Skeletal muscle tissue (tissue), 4 donors: ENCODE data around the gene DNAJC15. TPM values are rescaled to one million over a fixed set of nuclear protein-coding genes. Genes with fewer than 3 reads are reported as not detected.

ENCODE experiments used
- H3K27ac ChIP-seq: one replicate; pipeline ENCODE4 v1.7.0; 2013; ENCODE audit warnings: mild to moderate bottlenecking, low read depth, low read length, inconsistent platforms
- H3K27me3 ChIP-seq, 3 donors: one replicate each; pipeline ENCODE4 v1.7.0; 2013; ENCODE audit warnings: low read length in 3 of 3; ENCODE audit not compliant: control insufficient read depth in 3 of 3, insufficient read depth in 3 of 3
- H3K36me3 ChIP-seq, 3 donors: one replicate each; pipeline ENCODE4 v1.7.0; 2013; ENCODE audit warnings: low read length in 3 of 3; ENCODE audit not compliant: control insufficient read depth in 3 of 3, insufficient read depth in 3 of 3
- H3K4me1 ChIP-seq, 3 donors: one replicate each; pipeline ENCODE4 v1.7.0; 2013; ENCODE audit warnings: low read length in 3 of 3, mild to moderate bottlenecking in 3 of 3; ENCODE audit not compliant: control insufficient read depth in 3 of 3, insufficient read depth in 3 of 3
- H3K4me3 ChIP-seq, 3 donors: one replicate each; pipeline ENCODE4 v1.7.0; 2013; ENCODE audit warnings: low read length in 3 of 3
- H3K9ac ChIP-seq, 3 donors: one replicate each; pipeline ENCODE4 v1.7.0; 2013; ENCODE audit warnings: low read length in 3 of 3, mild to moderate bottlenecking in 3 of 3, moderate library complexity in 2 of 3, low read depth in 1 of 3
- H3K9me3 ChIP-seq, 3 donors: one replicate each; pipeline ENCODE4 v1.7.0; 2013; ENCODE audit warnings: low read length in 3 of 3; ENCODE audit not compliant: control insufficient read depth in 3 of 3
- total RNA-seq: library from RNA; depleted of rRNA; stranded (reverse); fragments of >200 nt; gene quantifications from one replicate; pipeline ENCODE4 v1.2.3, GENCODE V29; 2014
- donor health status: Osteomylitis.

Gene DNAJC15
- total RNA-seq, 1 donor from 2014 or later: 7.3 TPM

DNA sequence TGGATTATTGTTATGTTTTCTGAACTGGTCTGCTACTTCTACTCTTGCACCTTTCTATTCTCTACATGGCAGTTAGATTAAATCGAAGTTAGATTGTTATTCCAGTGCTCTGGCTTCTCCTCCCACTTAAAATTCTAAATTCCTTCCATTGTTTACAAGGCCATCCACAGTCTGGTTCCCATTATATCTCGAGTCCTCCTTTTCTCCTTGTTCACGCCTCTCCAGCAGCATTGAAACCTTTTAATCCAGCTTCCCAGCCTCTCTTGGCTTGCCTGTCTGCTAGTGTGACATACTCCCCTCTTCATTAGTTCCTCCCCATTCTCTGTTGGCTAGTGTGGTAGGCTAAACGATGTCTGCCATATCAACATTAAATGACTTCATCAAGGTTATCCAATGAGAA, 54.5 kb downstream of the DNAJC15 start:
- no peak overlapping the region for H3K27ac ChIP-seq
- H3K4me3 ChIP-seq: no peak overlapping the region
- H3K9me3 ChIP-seq: no peaks in the 10 kb centered on the region
- H3K9ac ChIP-seq: no peak overlapping the region
- H3K36me3 ChIP-seq: peaks cover 3 to 5% (median 4%) of the 10 kb centered on the region in 3 donors
- peaks cover 0 to 5% (median 0%) of the 10 kb centered on the region in 3 donors for H3K4me1 ChIP-seq
- no peaks in the 10 kb centered on the region for H3K27me3 ChIP-seq

DNA sequence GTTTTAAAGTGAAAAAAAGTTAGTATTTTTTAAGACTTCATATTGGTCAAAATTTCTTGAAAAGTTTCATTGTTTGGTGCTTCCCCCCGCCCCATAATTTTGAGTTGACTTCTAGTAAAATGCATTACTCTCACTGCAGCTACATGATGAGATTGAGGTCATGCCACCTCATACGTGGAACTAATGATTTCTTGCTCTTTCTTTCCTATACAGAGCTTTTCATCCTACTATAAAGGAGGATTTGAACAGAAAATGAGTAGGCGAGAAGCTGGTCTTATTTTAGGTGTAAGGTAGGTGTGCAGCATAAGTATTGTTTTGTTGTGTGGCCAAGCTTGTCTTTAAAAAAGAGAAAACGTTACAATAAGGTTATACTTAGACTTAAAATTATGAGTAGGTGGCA, 55.0 kb downstream of the DNAJC15 start:
- no peaks in the 10 kb centered on the region for H3K9me3 ChIP-seq
- H3K27ac ChIP-seq: no peak overlapping the region
- no peak overlapping the region for H3K4me3 ChIP-seq
- no peaks in the 10 kb centered on the region for H3K27me3 ChIP-seq
- no peak overlapping the region for H3K9ac ChIP-seq
- peaks cover 3 to 5% (median 4%) of the 10 kb centered on the region in 3 donors for H3K36me3 ChIP-seq
- peaks cover 0 to 5% (median 0%) of the 10 kb centered on the region in 3 donors for H3K4me1 ChIP-seq

DNA sequence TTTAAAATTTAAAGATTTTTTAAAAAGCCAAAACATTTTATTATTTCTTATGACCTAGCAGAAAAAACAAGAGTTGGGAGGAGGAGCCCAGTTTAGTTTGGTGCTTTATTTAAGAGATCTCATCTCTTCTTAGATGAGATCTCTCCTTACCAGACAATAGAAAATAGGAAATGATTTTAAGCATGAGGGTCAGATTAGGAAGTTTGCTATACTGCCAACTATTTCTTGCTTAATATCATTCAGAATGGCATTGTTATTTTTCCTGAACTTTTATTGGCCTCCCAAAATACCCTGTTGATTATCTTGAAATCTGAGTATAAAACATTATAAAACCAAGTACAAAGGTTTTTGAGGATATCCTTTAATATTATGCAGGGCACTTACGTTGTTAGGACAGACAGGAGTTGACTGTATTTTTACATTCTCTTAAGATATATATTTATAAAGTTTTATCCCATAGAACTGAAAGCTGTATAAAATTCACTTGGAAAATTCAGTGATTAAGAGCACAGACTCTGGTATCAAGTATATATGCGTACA, 56.1 kb downstream of the DNAJC15 start:
- Histone ChIP-seq H3K36me3 (peaks cover 3 to 5% (median 4%) of the 10 kb centered on the region in 3 donors), H3K4me1 (peaks cover 0 to 5% (median 0%) of the 10 kb centered on the region in 3 donors), H3K27me3 (no peaks in the 10 kb centered on the region), H3K4me3 (no peak overlapping the region), H3K27ac (no peak overlapping the region), H3K9ac (no peak overlapping the region), H3K9me3 (no peaks in the 10 kb centered on the region)

DNA sequence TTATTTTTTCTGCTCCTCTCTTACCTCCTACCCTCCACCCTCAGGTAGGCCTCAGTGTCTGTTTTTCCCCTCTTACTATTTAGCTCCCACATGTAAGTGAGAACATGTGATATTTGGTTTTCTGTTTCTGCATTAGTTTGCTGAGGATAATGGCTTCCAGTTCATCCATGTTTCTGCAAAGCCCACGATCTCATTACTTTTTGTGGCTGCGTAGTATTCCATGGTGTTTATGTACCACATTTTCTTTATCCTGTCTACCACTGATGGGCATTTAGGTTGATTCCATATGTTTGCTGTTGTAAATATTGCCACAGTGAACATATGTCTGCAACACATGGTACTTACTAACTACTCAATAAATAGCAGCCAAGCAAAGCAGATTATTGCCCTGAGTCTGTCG, 56.8 kb downstream of the DNAJC15 start:
- Histone ChIP-seq H3K36me3 (peaks cover 3 to 5% (median 4%) of the 10 kb centered on the region in 3 donors), H3K27ac (no peak overlapping the region), H3K4me3 (no peak overlapping the region), H3K27me3 (no peaks in the 10 kb centered on the region), H3K9me3 (no peaks in the 10 kb centered on the region), H3K4me1 (peaks cover 0 to 5% (median 0%) of the 10 kb centered on the region in 3 donors), H3K9ac (no peak overlapping the region)

DNA sequence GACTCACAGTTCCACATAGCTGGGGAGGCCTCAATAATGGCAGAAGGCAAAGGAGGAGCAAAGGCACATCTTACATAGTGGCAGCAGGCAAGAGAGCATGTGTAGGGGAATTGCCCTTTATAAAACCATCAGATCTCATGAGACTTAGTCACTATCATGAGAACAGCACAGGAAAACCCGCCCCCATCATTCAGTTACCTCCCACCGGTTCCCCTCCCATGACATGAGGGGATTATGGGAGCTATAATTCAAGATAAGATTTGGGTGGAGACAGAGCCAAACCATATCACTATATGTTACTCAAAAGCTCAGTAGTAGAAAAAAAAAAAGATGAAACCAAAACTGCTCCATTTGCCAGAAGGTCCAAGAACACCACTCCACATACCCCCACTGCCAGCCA, 58.5 kb downstream of the DNAJC15 start:
- Histone ChIP-seq H3K27ac (no peak overlapping the region), H3K9ac (no peak overlapping the region), H3K9me3 (no peaks in the 10 kb centered on the region), H3K4me3 (no peak overlapping the region), H3K27me3 (no peaks in the 10 kb centered on the region), H3K36me3 (peaks cover 3 to 5% (median 4%) of the 10 kb centered on the region in 3 donors), H3K4me1 (peaks cover 0 to 5% (median 0%) of the 10 kb centered on the region in 3 donors)

DNA sequence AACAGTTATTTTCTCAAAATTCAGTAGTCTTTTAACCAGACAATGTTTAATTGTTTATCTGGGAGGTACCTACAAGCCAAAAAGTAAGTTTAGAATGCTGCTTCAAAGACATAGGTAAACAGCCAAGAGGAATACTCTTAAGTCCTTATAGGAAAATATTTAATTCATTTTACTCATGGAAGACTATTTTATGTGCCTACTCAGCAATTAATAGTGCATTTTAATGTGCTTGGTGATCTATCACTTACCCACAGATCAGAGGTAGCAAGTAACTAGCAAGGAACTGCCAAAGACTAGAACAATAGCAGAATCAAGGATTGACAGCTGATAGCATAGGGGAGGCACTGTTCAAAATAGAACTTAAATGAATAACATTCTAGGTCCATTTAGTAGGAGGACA, 60.4 kb downstream of the DNAJC15 start:
- H3K27me3 ChIP-seq: no peaks in the 10 kb centered on the region
- no peaks in the 10 kb centered on the region for H3K9me3 ChIP-seq
- H3K4me3 ChIP-seq: no peak overlapping the region
- no peak overlapping the region for H3K27ac ChIP-seq
- no peaks in the 10 kb centered on the region for H3K4me1 ChIP-seq
- peaks cover 3 to 5% (median 4%) of the 10 kb centered on the region in 3 donors for H3K36me3 ChIP-seq
- no peak overlapping the region for H3K9ac ChIP-seq

DNA sequence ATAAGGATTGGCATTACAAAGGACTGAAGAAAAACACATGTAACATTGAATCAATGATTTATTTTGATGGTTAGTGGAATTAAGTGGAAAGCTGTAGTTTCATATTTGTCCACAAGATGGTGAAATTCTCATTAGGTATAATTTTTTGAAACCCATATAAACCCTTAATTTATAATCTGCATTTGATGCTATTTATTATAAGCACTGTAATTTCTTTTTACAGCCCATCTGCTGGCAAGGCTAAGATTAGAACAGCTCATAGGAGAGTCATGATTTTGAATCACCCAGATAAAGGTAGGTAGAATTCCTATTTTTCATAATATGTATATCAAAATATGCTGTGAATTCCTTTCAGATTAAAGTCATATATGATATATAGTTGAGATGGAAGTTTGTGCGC, 62.2 kb downstream of the DNAJC15 start:
- H3K4me3 ChIP-seq: no peak overlapping the region
- no peaks in the 10 kb centered on the region for H3K27me3 ChIP-seq
- H3K4me1 ChIP-seq: no peaks in the 10 kb centered on the region
- no peak overlapping the region for H3K9ac ChIP-seq
- peaks cover 0 to 2% (median 0%) of the 10 kb centered on the region in 3 donors for H3K9me3 ChIP-seq
- H3K36me3 ChIP-seq: no peaks in the 10 kb centered on the region
- no peak overlapping the region for H3K27ac ChIP-seq

DNA sequence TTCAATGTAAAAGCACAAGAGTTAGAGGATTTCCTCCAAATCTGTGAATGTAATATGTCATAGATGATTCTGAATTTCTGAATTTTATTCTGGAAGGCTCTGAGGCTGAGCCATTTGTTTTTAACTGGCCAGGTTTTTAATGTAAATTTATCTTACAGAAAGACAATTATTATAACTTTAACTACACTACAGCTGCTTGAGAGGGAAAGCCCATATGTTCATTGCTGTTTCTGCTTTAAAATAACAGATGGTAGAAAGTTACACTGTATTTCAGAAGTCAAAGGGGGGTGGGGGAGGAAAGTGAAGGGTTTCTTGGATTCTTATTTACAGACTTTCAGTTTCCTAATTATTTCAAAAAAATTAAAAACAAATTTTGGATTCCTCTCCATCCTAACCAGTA, 62.8 kb downstream of the DNAJC15 start:
- H3K4me3 ChIP-seq: no peak overlapping the region
- no peaks in the 10 kb centered on the region for H3K36me3 ChIP-seq
- no peak overlapping the region for H3K9ac ChIP-seq
- H3K4me1 ChIP-seq: no peaks in the 10 kb centered on the region
- H3K9me3 ChIP-seq: peaks cover 0 to 2% (median 0%) of the 10 kb centered on the region in 3 donors
- H3K27me3 ChIP-seq: no peaks in the 10 kb centered on the region
- H3K27ac ChIP-seq: no peak overlapping the region

DNA sequence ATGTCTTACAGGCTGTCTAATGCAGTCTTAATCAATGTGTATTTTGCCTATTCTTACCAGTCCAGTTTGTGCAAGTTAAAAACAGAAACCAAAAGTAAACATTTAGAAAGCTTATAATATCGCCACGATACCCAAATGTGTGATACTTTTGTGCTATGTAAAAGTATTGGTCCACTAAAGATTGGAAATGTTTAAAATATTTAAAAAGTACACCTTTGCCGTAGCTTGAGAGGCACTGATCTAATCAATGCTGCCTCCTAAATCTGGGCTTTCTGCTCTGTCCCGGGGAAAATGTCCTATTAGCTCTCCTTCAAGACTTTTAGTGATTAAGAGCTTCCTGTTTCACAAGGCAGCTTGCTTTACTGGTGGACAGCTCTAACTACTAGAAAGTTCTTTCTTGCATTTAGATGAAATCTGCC, 64.7 kb downstream of the DNAJC15 start:
- peaks cover 0 to 2% (median 0%) of the 10 kb centered on the region in 3 donors for H3K9me3 ChIP-seq
- H3K27me3 ChIP-seq: no peaks in the 10 kb centered on the region
- peak overlapping the region in 2 of 3 donors; percentile 41 to 65 for H3K4me3 ChIP-seq
- H3K27ac ChIP-seq: no peak overlapping the region
- H3K36me3 ChIP-seq: no peaks in the 10 kb centered on the region
- H3K9ac ChIP-seq: peak overlapping the region; percentile 17 to 52 (median 34)
- H3K4me1 ChIP-seq: no peaks in the 10 kb centered on the region

DNA sequence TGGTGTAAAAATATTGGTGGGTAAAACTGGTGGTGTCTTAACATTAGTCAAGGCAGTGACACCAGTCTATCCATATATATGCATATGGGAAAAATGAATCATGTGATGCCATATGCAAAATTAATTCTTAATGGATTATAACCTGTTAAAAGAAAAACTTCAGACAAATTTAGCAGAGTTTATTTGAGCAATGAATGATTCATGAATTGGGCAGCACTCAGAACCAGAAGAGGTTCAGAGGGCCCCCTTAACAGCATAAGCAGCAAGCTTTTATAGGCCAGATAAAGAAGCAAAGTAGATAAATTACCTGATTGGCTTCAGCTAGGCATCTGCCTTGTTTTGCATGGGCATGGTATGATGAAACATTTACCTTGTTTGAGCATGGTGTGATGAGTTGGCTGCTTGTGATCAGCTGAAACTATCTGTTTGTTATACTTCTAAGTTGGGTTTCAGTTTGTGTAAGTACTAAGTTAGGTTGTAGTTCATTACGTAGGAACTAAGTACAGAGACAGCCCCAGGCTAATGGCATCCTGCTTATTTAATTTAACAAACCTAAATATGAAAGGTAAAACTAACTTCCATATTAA, 66.6 kb downstream of the DNAJC15 start:
- Histone ChIP-seq H3K4me3 (no peak overlapping the region), H3K27me3 (no peaks in the 10 kb centered on the region), H3K9ac (no peak overlapping the region), H3K36me3 (no peaks in the 10 kb centered on the region), H3K9me3 (peaks cover 0 to 2% (median 0%) of the 10 kb centered on the region in 3 donors), H3K27ac (no peak overlapping the region), H3K4me1 (no peaks in the 10 kb centered on the region)
